HFF-Myc (cell line): ENCODE measurements around the gene ARHGAP23.
"Not testable (repeated sequence)": the region's sequence is repeated elsewhere in the genome, so short reads cannot be mapped to it uniquely, and the experiment has no call there.

Experiments
- DNase-seq: peaks from one replicate; pipeline ENCODE4 v3.0.0-alpha.2; 2011; ENCODE audit warnings: low read depth; ENCODE audit errors: extremely low read depth
- H3K4me3 ChIP-seq: replicated peaks from 2 replicates; pipeline ENCODE4 v1.5.1; 2011; ENCODE audit warnings: low read depth, mild to moderate bottlenecking, control low read depth, low read length
- CTCF ChIP-seq: IDR thresholded peaks from 2 replicates; pipeline ENCODE4 v1.5.1; 2012; ENCODE audit warnings: mild to moderate bottlenecking, low read depth, low read length, control low read depth; ENCODE audit errors: missing control alignments

Gene ARHGAP23

GRCh38 chr17:38467491-38467890 is 39.2 kb downstream of the ARHGAP23 start:
- TF ChIP-seq CTCF: no peak
- H3K4me3 ChIP-seq: no peak overlapping the region

GRCh38 chr17:38469875-38470274 is 41.6 kb downstream of the ARHGAP23 start:
- TF ChIP-seq CTCF: no peak
- H3K4me3 ChIP-seq: no peak overlapping the region
- DNase-seq: no peak

More at GRCh38 chr17:38467491-38467890, 39.2 kb downstream of the ARHGAP23 start:
- no peak for DNase-seq

- not testable (repeated sequence) for DNase-seq, H3K4me3 ChIP-seq
These were observed 43.0 kb downstream of the ARHGAP23 start for GRCh38 chr17:38471253-38471652.

GRCh38 chr17:38474666-38475065 is 46.4 kb downstream of the ARHGAP23 start:
- DNase-seq, H3K4me3 ChIP-seq: not testable (repeated sequence)
- TF ChIP-seq CTCF: peak; percentile 44

GRCh38 chr17:38476549-38476948 is 48.3 kb downstream of the ARHGAP23 start:
- no peak for TF ChIP-seq CTCF
- no peak overlapping the region for H3K4me3 ChIP-seq
- DNase-seq: no peak

- not testable (repeated sequence) for DNase-seq, H3K4me3 ChIP-seq
These were observed 49.2 kb downstream of the ARHGAP23 start for GRCh38 chr17:38477417-38477816.

GRCh38 chr17:38477951-38478350 is 49.7 kb downstream of the ARHGAP23 start:
- not testable (repeated sequence) for DNase-seq

GRCh38 chr17:38478667-38479066 is 50.4 kb downstream of the ARHGAP23 start:
- H3K4me3 ChIP-seq, DNase-seq: not testable (repeated sequence)

More at GRCh38 chr17:38477951-38478350, 49.7 kb downstream of the ARHGAP23 start:
- not testable (repeated sequence) for H3K4me3 ChIP-seq

GRCh38 chr17:38482039-38482699 is 53.9 kb downstream of the ARHGAP23 start:
- DNase-seq, H3K4me3 ChIP-seq: not testable (repeated sequence)

GRCh38 chr17:38482700-38483043 is 54.4 kb downstream of the ARHGAP23 start:
- DNase-seq, H3K4me3 ChIP-seq: not testable (repeated sequence)
